GM21515 (cell line): ENCODE measurements around the gene FBXO3.

Experiments used
- ATAC-seq: cut with Tn5 transposase; IDR thresholded peaks from one replicate; pipeline ENCODE4 v1.9.1; 2021; ENCODE audit not compliant: unreplicated experiment

The FBXO3 gene

DNA sequence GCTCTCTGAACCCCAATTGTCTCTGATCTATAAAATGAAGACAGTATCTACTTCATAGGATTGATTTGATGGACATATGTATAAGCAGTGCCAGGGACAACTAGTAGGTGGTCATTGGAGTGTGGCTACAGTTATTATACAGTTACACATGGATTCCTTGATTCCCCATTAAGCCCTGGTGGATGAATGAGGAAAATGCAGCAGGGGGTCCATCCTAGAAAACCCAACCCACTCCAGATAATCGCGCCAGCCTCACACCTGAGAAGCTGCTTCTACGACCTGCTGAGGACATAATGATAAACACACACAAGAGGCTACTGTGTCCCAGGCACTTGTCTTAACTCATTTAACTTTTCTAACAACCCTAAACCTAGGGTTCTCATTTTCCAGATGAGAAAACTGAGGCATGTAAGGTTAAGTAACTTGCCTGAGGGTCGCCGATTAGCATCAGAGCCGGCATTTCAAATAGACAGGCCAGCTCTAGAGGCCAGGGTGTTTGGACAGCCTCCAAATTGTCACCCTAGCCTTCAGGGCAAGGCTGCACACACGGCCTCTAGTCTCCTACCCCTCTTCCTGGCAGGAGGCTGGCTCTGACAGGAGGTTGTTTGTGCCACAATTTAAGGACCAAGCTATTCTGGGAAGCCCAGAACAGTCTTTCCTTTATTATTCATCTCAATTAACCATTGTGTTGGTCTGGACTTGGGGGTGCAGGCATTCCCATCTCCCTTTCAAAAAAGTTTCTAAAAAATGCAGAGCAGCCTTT, 69.9 kb downstream of the FBXO3 start:
- no peak for ATAC-seq

DNA sequence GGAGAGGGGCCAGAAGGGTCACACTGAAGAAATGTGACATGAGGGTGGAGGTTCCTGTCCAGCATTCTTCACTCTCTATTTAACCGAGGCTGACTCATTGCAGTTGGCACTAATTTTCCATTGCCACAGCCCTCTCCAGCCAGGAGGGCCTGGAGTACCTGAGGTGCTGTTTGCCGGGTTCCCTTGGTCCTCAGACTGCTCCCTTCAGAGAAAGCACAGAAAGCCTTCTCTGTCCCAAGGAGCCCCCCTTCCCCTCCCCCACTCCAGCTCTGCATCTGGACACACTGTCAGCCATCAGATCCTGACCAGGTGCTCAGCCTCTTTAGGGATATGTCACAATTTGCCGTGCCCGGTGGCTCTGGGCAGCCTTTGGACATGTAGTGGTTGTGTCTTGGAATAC, 70.5 kb downstream of the FBXO3 start:
- ATAC-seq = no peak

DNA sequence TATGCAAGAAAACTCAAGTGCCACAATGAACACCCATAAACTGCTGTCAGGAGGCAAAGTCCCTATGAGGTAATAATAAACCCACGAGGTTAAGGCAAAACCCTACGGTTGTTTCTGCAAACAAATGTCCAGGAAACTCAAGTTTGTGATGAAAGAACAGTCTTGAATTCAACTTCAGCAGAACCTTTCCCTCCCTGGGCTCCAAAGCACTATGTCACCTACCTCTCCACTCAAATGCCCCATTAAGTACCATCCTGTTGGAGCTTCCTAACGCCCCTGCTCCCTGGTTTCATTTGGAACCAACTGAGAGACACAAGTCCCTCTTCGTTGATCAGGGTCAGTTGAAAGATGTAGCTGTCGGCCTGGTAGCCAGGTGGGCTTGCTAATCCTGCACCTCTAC, 71.1 kb downstream of the FBXO3 start:
- no peak for ATAC-seq

DNA sequence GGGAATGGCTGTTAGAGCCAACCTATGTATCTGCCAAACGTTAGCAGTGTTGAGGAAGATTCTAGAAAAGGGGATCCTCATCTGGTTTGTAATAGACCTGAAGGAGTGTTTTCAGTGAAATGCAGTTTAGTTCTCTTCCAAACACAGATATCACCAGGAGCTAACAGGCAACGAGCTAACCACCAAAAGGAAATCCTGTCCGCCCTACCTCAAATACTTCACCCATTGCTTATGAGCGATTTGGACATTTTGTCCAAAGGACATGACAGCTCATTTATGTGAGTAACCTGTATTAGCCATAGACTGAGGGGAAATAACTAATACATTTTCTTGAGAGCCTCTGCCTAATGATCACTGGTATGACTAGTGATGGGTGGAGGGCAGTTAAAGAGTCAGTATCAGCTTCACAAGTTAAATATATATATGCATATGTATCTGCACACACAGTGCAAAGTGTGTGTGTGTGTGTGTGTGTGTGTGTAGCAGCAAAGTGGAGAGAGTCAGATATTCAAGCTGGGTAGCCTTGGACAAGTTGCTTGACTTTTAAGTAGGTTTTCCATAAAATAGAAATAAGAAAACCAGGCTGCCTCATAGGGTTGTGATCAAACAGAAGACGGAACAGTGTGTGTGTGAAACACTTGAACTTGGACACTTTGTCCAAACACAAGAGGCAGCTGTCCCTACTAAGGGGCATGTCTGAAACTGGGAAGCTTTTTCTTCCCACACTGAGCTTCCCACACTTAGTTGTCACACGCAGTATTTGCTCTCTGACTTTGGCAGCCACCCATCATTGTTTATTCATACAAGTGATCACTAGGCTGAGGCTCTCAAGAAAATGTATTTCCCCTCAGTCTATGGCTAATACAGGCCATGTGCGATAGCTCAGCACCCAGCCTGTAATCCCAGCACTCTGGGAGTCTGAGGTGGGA, 72.8 kb downstream of the FBXO3 start:
- ATAC-seq = no peak

DNA sequence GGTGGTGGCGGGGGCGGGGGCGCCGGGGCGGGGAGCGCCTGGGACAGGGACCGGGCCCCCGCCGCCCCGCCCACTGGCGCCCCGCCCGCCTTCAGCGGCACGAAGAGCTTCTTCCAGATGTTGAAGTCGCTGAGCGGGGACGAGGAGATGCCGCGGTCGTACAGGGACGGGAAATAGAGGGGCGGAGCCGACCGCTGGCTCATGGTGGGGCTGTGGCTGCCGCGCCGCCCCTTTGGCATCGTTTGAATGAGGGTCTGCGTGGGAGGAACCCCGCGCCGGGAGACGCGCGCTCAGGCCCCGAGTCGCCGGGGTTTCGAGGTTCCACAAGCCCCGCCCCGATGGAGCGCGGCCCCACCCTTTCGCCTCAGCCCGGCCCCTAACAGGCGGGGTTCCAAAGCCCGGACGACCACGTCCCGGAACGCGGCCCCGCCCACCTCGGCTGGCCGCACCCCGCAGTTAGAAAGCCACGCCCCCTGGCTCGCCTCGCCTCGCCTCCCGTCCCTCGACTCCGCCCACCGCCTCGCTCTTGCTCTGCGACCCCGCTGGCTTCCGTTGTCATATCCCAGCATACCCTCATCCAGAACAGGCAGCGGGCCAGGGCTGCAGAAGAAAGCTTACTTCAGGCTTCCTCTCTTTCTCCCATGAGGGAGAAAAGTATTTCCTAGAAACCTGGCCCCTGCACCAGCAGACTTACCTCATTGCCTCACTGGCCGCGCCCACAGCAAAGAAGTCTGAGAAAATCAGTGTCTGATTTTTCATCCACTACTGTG, 73.6 kb downstream of the FBXO3 start, which contains the start of gene C11orf91:
TSS of gene C11orf91 (minus strand) at position 325 of the 770 bp plus-strand sequence. CDS start at position 239, 86 bp downstream.
- peak; percentile 90 for ATAC-seq

DNA sequence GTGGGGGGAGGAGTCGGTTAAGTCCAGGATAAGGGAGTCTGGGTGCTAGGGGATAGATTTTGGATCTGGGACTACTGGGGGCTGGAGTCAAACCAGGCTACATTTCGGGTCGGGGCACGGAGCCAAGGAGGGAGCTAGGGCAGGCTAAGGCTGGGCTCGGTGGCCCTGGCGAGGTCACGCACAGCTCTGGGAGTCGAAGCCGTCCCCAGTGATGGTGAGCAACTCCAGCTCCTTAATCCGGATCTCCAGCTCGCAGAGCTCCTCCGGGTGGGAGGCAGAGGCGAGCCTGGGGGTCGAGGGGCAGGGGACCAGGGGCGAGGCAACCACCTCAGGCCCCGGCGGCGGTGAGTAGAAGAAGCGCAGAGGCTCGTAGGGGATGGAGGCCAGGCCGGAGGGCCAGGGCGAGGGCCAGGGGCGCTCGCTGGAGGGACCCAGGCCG, 74.2 kb downstream of the FBXO3 start:
- ATAC-seq = no peak

DNA sequence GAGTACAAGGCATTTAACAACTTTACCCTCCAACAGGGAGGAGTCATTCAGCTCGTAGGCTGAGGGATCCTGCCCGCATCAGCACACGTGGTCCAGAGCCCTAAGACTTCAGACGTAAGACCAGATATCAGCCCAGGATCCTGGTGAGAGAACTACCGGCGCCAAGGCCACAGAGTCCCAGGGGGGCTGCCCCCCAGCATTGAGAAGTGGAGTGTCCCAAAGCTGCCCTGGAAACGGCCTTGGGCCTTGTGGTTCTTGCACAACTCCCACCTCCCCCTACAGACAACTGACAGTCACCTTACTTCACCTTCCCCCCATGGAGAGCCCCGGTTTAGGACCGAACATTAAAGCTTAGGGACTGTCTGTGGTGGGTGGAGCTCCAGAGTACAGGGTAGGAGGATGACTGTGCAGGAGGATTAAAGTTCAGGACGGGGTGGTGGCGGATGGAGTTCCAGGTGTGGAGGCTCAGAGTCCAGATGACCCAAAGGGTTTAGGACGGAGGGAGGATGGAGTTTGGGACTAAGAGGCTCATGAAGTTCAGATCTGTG, 74.7 kb downstream of the FBXO3 start:
- ATAC-seq = no peak

DNA sequence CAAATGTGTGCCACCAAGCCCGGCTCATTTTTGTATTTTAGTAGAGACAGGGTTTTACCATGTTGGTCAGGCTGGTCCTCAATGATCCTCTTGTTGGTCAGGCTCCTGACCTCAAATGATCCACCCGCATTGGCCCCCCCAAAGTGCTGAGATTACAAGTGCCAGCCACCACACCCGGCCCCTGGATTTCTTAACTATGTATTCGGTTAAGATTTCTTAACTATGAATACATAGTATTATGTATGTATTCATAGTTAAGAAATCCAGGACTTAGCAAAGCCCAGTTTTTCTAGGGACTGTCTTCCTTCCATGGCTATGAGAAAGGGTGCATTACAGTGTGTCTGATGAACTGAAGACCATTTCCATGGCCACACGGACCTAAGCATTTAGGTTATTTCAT, 75.4 kb downstream of the FBXO3 start:
- no peak for ATAC-seq

DNA sequence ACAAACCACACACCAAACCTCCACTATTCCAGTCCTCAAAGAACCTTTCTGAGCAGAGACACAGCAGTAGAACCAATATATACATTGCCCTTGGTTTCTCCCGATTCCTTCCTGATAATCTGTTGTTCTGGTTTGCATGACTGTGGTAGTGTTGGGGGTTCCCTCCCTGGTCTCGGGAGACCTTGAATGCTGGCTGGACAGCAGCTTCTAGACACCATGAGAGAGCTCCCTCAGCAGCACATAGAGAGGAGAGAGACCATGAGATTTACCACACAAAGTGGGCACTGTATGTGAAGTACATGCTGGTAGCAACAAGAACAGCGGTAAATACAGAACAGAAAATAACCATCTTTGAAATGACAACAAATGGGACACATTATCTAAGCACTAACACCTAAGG, 76.3 kb downstream of the FBXO3 start:
- ATAC-seq = no peak

DNA sequence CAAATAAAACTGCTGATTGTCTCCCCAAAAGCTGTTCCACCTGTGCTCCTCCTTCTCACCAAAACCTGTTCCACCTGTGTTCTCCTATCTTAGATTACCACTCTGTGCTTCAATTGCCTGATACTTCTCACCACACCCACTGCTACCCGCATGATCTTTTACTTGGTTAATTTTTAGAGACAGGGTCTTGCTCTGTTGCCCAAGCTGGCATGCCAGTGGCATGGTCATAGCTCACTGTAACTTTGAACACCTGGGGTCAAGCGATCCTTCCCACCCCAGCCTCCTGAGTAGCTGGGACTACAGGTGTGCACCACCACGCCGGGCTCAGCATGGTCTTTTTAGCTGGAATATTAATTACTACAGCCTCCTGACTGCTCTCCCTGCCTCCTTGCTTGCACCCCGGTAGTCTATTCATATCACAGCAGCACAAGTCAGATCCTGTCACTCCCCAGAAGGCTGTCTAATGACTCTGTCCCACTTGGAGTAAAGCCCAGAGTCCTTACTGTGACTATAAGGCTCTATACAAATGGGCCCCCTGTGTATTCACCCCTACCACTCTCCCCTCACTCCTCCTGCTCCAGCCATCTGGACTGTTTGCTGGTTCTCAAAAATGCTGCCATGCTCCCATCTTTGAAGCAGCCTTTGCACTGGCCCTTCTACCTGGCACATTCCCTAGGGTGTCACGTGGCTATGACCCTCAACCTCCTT, 77.2 kb downstream of the FBXO3 start:
- ATAC-seq = no peak

DNA sequence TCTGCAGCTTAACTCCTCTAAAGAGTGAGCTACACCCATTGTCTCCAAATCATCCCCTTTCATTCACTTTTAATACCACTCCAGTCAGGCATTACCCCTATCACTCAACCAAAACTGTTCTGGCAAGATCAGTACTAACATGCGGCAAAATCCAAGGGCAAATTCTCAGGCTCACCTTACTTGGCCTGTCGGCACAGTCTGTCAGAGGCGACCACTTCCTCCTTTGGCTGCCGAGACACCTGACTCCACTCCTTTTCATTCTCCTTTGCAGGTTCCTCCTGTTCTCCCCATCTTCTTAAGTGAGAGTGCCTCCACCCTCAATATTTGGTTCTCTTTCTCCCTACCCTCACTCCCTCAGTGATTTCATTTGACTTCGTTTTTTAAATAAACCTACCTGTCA, 77.9 kb downstream of the FBXO3 start:
- no peak for ATAC-seq

DNA sequence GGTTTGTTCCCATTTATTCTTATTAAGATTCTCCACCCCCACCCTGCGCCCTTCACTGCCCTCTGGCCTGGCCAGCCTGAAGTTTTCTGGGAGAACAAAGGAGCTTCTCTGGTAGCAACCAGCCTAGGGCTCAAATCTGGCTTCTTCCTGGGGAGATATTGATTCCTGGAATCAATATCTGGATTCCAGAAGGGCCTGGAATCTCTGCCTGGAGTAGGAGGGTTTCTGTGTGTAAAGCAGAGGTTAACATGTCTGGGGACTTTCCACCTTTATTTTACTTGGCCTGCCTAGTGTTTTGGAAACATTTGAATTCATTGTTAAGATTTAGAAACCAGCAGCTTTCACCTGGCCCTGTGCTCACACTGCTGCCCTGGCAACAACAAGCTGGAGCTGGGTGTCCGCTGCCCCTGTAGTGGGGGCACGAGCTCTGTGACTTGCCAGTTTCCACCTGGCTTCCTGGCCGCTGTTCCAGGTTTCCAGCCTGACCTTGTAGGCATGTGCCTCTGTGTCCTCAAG, 79.2 kb downstream of the FBXO3 start:
- no peak for ATAC-seq

DNA sequence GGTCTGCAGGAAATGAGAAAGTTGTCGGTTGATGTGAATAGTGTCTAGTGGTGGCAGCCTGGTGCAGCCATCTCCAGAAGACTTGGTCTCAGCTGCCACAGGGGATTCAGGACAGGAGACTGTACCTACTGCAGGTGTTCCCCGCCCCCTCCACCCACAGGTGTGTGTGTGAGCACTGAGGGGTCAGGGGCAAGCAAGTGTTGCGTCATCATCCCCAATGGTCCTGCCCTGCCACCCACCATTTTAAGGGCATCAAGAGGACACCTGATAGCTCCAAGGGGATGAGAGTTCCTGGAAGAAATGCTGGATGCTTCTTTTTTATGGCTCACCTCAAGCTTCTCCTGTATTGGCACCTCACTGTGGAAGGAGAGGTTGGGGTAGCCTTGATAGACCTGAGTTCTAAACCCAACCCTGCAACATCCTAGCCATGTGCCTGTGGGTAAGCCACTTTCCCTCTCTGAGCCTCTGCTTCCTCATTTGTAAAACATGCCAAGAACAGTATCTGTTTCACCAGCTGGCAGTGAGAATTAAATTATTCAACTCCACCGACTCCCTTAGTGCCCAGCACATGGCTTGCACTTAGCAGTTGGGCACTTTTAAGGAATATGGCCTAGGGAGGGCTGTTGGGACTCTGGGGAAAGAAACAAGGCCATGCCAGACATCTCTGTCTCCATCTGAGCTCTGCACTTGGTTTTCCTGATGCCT, 79.8 kb downstream of the FBXO3 start:
- no peak for ATAC-seq

DNA sequence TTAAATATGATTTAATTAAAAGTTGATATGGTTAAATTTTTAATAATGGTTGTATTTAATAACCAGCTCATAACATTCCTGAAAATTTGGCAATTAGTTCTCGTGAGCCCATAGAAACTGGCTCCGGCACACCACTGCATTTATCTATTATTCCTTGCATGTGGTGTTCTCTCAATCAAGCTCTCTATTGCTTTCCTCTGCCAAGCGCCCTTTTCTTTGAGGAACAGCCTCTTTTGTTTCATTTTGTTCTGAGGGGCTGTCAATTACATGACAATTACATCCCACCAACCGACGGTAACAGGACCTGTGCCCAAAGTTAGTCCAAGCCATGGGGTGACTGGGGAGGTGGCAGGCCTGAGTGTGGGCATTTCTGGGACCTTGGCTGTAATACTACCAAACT, 81.8 kb downstream of the FBXO3 start:
- ATAC-seq = no peak

DNA sequence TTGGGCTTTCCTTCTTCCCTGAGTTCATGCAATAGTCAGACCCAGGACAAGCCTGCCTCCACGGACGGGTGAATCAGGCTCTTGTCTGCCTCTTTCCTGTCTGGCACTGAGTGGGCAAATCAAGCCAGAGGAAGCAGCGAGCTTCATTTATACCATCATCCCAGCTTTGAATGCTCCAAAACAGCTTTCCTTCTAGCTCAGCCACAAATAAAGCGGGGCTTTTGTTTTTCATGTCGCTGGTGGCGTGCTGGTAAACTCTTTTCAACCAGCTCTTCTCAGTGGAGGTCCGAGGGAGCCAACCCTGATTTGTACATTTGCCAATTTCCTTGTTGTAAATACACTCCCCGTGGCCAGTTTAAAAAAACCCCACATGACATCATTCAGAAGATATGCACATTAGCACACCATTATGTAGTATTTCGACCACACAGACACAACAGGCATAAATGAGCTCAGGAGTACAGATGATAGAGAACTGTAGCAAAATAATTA, 82.3 kb downstream of the FBXO3 start:
- ATAC-seq = no peak

DNA sequence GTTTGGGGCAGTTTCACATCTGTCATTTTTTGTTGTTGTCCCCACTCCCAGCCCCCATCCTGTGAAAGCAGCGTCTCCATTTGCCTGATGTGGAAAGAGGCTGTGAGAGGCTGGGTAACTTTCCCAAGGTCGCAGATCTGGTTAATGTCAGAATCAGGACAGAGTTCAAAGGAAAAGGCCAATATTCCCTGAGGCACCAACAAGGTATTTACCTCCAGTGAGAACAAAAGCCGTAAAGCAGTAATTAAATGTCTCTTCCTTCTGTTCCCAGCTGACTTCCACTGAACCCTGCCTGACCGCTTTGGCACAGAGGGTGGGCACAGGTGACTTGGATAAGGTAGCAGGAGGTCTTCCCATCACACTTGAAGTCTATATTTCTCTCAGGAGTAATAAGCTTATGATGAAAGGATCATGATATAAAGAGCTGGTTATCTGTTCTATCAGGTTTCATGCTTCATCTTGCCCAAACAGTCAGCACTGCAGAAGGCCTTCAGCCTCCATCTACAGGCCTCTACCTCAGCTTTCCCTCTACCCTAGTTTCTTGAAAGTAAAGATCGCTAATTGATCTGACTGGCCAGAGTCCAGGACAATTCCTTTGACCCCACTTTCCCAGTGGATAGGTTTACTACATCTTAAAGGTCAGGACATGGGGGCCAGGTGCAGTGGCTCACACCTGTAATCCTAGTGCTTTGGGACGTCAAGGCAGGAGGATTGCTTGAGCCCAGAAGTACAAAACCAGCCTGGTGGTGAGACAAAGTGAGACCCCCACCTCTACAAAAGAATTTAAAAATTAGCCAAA, 83.1 kb downstream of the FBXO3 start:
- no peak for ATAC-seq
